Measurements from ENCODE around the gene AHCY.
"Not testable (repeated sequence)": the region's sequence is repeated elsewhere in the genome, so short reads cannot be mapped to it uniquely, and the experiment has no call there.

Gene AHCY

DNA sequence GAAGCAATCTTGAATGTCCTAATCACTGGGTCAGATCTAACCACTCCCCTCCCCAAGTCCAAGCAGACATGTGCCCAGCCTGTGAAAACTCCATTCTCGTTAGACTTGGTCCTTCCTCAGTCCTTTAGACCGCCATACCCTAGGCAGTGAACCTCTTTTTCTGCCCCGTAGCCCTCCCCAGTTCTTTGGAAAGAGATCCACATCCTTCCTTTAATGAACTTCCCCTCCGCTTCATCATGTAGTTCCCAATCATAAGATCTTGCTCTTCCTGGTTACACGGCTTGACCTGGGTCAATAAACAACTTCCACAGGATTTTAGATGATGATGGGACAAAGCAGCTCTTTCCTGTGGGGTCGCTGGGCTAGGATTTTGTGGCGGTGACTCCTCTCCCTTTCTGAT, 9.6 kb downstream of the AHCY start:
- peak overlapping the region; percentile 9 to 74 for H3K27ac Mint-ChIP-seq
- ATAC-seq, result no peak
- no peak for DNase-seq
- H3K9me3 Mint-ChIP-seq, result no peaks in the 10 kb centered on the region
- H3K27me3 Mint-ChIP-seq, result no peaks in the 10 kb centered on the region
- H3K4me3 Mint-ChIP-seq, result no peak overlapping the region
- H3K4me1 Mint-ChIP-seq, result peaks cover 6% of the 10 kb centered on the region

DNA sequence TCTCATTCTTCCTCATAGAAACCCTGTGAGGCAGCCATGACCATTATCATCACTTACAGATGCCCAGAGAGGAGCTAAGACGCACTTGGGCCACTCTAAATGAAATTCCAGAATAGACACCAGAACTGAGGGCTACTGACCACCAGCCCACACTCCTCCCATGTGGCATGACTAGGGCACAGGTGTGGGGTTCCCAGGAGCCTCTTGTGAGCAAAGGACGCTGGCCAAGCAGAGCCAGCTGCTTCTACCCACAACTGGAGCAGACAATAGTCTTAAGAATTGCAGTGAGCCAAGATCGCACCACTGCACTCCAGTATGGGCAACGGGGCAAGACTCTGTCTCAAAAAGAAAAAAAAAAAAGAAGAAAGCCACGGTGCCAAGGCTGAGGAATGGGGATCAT, 10.0 kb downstream of the AHCY start:
- peaks cover 6% of the 10 kb centered on the region for H3K4me1 Mint-ChIP-seq
- ATAC-seq (no peak), DNase-seq (no peak)
- H3K27ac Mint-ChIP-seq, result peak overlapping the region in 1 of 2 donors; percentile 61
- H3K27me3 Mint-ChIP-seq, result no peaks in the 10 kb centered on the region
- H3K9me3 Mint-ChIP-seq, result no peaks in the 10 kb centered on the region
- no peak overlapping the region for H3K4me3 Mint-ChIP-seq

DNA sequence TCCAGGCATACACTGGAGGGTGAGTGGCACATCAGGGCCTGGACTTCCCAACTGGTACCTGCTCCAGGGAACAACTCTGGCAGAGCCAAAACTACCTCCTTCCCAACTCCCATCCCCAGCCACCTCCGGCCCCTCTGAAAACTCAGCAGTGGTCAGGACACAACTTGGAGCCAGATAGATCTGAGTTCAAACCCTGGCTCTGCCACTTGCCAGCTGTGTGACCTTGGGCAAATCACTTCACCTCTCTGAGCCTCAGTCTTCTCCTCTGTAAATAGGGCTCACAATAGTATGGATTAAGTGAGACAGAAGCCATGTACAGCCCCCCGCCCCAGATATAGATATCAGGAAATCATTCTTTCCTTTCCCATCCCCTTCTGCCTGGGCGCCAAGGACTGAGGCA, 10.7 kb downstream of the AHCY start:
- Mint-ChIP-seq H3K4me1 (peaks cover 2% of the 10 kb centered on the region), H3K27me3 (no peaks in the 10 kb centered on the region), H3K9me3 (no peaks in the 10 kb centered on the region), H3K27ac (no peak overlapping the region), H3K4me3 (no peak overlapping the region)
- no peak for DNase-seq
- no peak for ATAC-seq

DNA sequence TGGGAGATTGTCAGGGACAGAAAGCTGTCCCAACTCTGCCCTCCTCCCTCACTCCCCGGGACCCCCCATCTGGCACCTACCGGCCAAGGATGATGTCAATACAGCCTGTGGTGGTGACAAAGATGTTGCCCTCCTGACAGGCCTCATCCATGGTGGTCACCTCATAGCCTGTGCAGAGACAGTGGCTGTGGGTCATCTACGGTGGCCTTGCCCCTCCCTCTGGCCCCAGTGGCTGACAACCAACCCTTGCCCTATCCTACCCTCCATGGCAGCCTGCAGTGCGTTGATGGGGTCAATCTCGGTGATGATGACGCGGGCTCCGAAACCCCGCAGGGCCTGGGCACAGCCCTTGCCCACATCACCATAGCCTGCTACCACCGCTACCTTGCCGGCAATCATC, 12.7 kb downstream of the AHCY start:
- DNase-seq, result no peak
- H3K27me3 Mint-ChIP-seq, result no peaks in the 10 kb centered on the region
- H3K4me1 Mint-ChIP-seq, result no peaks in the 10 kb centered on the region
- no peak for ATAC-seq
- H3K27ac Mint-ChIP-seq, result no peak overlapping the region
- H3K4me3 Mint-ChIP-seq, result no peak overlapping the region
- no peaks in the 10 kb centered on the region for H3K9me3 Mint-ChIP-seq

DNA sequence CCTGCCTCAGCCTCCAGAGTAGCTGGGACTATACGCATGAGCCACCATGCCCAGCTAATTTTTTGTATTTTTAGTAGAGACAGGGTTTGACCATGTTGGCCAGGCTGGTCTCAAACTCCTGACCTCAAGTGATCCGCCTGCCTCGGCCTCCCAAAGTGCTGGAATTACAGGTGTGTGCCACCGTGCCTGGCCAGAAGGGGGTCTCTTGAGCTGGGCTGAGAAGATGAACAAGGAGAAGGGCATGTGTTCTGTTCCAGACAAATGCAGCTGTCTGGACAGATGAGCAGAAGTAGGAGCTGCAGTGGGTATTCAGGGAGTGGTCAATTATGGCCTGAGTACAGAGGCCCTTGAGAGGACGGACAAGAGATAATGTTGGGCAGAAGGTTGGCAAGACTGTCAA, 15.7 kb downstream of the AHCY start:
- H3K9me3 Mint-ChIP-seq, DNase-seq, H3K4me1 Mint-ChIP-seq, ATAC-seq, H3K27me3 Mint-ChIP-seq, H3K4me3 Mint-ChIP-seq: not testable (repeated sequence)
- H3K27ac Mint-ChIP-seq, result peak overlapping the region in 1 of 2 donors; percentile 1

DNA sequence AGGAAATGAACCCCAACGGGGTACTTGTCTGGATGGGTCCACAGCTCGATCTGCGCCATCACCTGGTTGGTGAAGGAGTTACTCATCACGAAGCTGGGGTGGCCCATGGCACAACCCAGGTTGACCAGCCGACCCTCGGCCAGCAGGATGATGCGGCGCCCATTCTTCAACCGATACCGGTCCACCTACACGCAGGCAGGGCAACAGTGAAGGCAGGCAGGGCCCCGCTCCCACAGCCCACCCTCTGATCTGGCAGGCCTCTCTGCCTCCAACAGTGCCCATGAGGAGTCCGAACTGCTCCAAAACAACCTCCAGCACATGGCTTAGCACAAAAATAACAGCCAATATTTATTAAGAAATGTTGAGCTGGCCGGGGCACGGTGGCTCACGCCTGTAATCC, 17.7 kb downstream of the AHCY start:
- no peaks in the 10 kb centered on the region for H3K27me3 Mint-ChIP-seq
- no peak for DNase-seq
- H3K9me3 Mint-ChIP-seq, result no peaks in the 10 kb centered on the region
- no peak for ATAC-seq
- no peak overlapping the region for H3K27ac Mint-ChIP-seq
- no peaks in the 10 kb centered on the region for H3K4me1 Mint-ChIP-seq
- H3K4me3 Mint-ChIP-seq, result no peak overlapping the region

DNA sequence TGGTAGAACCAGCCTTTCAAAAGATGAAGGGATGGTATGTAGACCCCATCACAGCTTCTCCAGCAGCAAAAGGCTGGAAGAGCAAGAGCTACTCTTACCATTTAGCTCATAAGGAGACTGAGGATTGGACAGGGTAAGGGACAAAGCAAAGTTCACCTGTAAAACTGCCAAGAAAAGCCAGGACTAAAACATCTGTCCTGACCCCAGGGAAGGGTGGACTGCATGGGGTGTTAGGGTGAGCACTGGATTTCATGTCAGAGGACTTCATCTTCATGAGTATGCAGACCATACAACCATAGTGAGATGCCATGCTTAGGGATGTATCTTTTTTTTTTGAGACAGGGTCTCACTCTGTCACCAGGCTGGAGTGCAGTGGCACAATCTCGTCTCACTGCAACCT, 19.3 kb downstream of the AHCY start:
- Mint-ChIP-seq H3K4me3 (no peak overlapping the region), H3K4me1 (no peaks in the 10 kb centered on the region), H3K9me3 (no peaks in the 10 kb centered on the region), H3K27me3 (no peaks in the 10 kb centered on the region), H3K27ac (no peak overlapping the region)
- ATAC-seq, result no peak
- no peak for DNase-seq

DNA sequence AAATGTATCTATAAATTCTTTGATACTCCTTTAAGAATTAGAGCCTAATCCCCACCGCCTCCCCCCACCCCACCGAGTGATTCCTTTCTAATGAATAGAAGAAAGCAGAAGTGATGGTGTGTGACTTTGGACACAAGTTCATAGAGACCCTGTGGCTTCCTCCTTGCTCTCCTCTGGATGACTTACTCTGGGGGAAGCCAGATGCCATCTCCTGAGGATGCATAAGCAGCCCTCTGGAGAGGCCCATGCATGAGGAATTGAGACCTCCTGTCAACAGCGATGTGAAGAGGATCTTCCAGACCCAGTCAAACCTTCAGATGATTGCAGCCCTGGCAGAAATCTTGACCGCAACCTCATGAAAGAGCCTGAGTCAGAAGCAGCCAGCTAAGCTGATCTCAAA, 21.1 kb downstream of the AHCY start:
- no peak for DNase-seq
- H3K4me1 Mint-ChIP-seq, result no peaks in the 10 kb centered on the region
- H3K4me3 Mint-ChIP-seq, result no peak overlapping the region

DNA sequence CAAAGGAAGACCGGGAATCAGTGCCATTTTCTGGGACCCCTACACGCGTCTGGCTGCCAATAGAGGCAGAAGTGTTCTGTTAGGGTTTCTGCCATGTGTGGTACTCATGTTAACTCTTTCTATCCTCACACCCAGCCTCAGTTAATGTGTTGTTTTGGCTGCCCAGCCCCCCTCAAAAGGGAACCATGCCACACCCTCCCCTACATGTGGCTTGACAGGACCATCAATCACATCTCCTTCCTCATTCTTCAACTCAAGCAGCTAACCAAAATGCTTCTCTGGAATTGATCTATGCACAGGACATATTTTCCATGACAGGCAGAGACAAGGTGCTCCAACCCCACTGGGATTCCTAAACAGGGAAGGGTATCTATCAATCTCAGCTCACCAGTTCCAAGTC, 22.0 kb downstream of the AHCY start:
- DNase-seq (no peak), ATAC-seq (no peak)
- Mint-ChIP-seq H3K9me3 (no peaks in the 10 kb centered on the region), H3K4me1 (no peaks in the 10 kb centered on the region), H3K27me3 (no peaks in the 10 kb centered on the region), H3K4me3 (no peak overlapping the region), H3K27ac (peak overlapping the region in 1 of 2 donors; percentile 4)

More for the DNA sequence above, 21.1 kb downstream of the AHCY start:
- Mint-ChIP-seq H3K9me3 (no peaks in the 10 kb centered on the region), H3K27me3 (no peaks in the 10 kb centered on the region), H3K27ac (no peak overlapping the region)
- ATAC-seq, result no peak

DNA sequence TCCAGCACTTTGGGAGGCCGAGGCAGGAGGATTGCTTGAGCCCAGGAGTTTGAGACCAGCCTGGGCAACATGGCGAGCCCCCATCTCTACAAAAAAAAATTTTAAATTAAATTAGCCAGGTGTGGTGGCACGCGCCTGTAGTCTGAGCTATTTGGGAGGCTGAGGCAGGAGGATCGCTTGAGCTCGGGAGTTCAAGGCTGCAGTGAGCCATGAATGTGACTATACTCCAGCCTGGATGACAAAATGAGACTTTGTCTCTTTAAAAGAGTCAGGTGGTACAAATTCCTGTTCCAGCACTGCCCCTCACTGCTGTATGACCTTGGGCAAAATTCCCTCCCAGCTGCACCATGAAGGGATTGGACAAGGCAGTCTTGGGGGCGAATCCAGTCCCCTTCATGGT, 28.5 kb downstream of the AHCY start:
- no peak for ATAC-seq
- H3K27me3 Mint-ChIP-seq, result no peaks in the 10 kb centered on the region
- DNase-seq, result no peak
- peaks cover 11% of the 10 kb centered on the region for H3K4me1 Mint-ChIP-seq
- no peak overlapping the region for H3K4me3 Mint-ChIP-seq
- H3K27ac Mint-ChIP-seq, result no peak overlapping the region
- no peaks in the 10 kb centered on the region for H3K9me3 Mint-ChIP-seq

DNA sequence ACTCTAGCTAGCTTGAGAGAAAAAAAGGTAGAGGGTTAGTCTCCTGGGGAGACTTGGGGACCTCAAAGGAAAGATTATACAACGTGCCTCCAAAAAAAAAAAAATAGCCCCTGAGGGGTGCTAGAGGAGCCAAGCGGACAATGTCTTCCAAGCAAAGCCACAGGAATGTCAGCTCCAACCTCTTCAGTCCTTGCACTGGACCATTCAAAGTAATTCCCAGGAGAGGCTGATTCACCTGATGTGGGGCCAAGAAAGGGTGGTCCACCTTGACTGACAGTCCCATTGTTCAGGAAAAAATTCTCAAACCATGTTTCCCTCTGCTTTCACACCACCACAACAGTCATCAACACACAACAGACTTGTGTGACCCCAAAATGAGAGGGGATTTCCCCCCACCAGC, 31.2 kb downstream of the AHCY start:
- Mint-ChIP-seq H3K4me1 (peaks cover 23% of the 10 kb centered on the region), H3K4me3 (no peak overlapping the region), H3K27ac (no peak overlapping the region), H3K9me3 (no peaks in the 10 kb centered on the region), H3K27me3 (peaks cover 15% of the 10 kb centered on the region)
- ATAC-seq (no peak), DNase-seq (no peak)

DNA sequence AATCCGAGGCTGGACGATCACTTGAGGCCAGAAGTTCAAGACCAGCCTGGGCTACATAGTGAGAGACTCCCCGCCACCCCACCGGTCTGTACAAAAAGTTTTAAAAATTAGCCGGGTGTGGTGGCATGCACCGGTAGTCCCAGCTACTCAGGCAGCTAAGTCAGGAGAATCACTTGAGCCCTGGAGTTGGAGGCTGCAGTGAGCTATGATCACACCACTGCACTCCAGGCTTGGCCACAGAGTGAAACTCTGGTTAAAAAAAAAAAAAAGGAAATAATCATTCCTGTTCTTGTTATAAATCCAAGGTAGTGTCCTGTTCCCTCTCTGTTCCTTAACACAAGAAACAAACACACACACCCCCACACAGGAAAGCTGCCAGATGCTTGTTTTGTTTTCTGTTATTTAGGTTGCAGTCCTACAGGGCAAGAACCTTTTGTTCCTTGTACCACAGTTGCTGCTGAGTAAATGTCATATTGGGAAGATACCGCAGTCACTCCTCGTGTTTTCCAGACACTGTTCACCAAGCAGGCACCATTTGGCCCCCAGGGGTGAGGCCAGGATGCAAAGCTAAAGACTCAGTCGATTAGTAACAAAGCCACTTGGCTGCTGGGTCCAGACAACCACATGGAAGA, 33.0 kb downstream of the AHCY start:
- H3K27ac Mint-ChIP-seq, result no peak overlapping the region
- peaks cover 15% of the 10 kb centered on the region for H3K27me3 Mint-ChIP-seq
- H3K4me1 Mint-ChIP-seq, result peaks cover 23% of the 10 kb centered on the region
- DNase-seq (no peak), ATAC-seq (no peak)
- no peaks in the 10 kb centered on the region for H3K9me3 Mint-ChIP-seq
- H3K4me3 Mint-ChIP-seq, result no peak overlapping the region

DNA sequence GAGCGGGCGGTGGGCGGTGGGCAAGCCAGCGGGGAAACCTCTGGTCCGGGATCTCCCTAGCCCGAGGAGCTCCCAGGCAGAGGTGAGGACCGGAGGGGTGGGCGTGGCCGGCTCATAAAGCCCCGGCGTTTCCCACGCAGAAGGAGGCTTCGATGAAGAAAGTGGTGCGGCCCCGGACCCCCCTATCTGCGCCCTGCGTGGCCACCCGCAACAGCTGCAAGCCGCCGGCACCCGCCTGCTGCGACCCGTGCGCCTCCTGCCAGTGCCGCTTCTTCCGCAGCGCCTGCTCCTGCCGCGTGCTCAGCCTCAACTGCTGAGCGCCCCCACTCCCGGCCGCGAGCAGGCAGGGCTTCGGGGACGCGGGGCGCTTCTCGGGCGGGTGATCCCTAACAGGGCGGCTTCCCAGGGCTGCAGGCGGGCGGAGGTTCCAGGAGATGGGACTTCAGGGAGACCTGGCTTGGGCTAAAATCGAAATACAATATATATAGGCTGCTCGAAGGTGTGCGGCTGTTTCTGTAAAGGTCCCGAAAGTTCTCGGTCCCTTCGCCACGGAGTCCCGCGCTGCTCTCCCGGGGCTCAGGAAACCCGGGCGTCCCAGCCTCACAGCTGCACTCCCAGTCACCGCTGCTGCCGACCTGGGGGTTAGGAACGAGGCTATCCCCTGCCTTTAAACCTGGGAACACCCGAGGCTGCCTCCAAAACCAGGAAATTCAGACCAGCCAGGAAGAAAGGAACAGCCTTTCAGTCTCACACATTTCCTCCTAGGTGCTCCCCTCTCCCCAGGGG, 34.1 kb downstream of the AHCY start:
- DNase-seq, result peak in 1 of 2 donors; percentile 25
- peak; percentile 65 for ATAC-seq
- H3K27ac Mint-ChIP-seq, result peak overlapping the region in 1 of 2 donors; percentile 67

DNA sequence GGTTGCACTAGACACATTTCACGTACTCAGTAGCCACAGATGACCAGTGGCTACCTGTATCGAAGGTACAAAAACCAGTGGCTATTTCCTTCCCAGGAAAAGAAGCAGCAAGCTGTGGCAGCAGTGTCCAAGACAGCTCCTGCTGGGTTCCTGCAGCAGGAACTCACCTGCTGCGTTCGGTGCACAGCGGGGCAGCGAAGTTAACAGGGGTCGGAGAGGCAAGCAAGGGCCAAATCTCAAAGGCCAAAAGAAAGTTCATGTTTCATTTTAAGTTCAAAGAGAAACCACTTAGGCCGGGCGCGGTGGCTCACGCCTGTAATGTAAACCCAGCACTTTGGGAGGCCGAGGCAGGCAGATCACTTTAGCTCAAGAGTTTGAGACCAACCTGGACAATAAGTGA, 35.0 kb downstream of the AHCY start:
- H3K9me3 Mint-ChIP-seq, result no peaks in the 10 kb centered on the region
- H3K4me1 Mint-ChIP-seq, result peaks cover 23% of the 10 kb centered on the region
- no peak overlapping the region for H3K4me3 Mint-ChIP-seq
- DNase-seq (no peak), ATAC-seq (no peak)
- peaks cover 15% of the 10 kb centered on the region for H3K27me3 Mint-ChIP-seq
- no peak overlapping the region for H3K27ac Mint-ChIP-seq

More for the DNA sequence above, 34.1 kb downstream of the AHCY start:
- Mint-ChIP-seq H3K9me3 (no peaks in the 10 kb centered on the region), H3K4me1 (peaks cover 23% of the 10 kb centered on the region), H3K4me3 (peak overlapping the region; percentile 42 to 73), H3K27me3 (peaks cover 15% of the 10 kb centered on the region)

DNA sequence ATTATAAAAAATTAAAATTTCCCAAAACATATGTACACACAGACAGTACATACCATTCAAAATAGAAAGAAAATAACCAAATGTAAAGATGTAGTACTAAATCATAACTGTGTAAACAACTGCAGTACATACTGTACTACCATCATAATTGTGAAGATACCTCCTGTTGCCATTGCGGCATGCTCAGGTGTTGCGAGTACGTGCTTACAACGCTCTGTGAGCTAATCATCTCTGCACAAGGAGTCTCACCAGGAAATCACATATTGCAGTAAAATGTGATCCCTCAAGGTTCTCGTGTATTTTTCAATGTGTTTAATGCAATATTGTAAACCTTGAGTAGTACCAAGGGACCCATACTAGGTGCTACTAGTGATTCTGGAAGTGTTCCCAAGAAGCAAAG, 39.0 kb downstream of the AHCY start:
- Mint-ChIP-seq H3K9me3 (no peaks in the 10 kb centered on the region), H3K4me1 (peaks cover 7% of the 10 kb centered on the region), H3K27ac (no peak overlapping the region)

DNA sequence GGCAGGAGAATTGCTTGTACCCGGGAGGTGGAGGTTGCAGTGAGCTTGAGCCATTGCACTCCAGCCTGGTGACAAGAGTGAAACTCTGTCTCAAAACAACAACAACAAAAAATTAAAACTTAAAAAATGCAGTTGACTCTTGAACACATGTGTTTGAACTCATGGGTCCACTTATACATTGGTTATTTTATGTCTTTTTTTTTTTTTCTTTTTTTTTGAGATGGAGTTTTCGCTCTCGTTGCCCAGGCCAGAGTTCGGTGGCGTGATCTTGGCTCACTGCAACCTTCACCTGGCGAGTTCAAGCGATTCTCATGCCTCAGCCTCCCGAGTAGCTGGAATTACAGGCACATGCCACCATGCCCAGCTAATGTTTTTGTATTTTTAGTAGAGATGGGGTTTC, 39.7 kb downstream of the AHCY start:
- ATAC-seq, H3K27ac Mint-ChIP-seq, H3K9me3 Mint-ChIP-seq, H3K4me1 Mint-ChIP-seq, H3K27me3 Mint-ChIP-seq, H3K4me3 Mint-ChIP-seq, DNase-seq: not testable (repeated sequence)

More for the DNA sequence above, 39.0 kb downstream of the AHCY start:
- H3K27me3 Mint-ChIP-seq, result peaks cover 10% of the 10 kb centered on the region
- ATAC-seq, result no peak
- no peak for DNase-seq
- H3K4me3 Mint-ChIP-seq, result no peak overlapping the region

All from stimulated activated naive CD8-positive, alpha-beta T cell treated with anti-CD3 and anti-CD28 coated beads, Interleukin-15, amount 100 ng/mL, for 72 hours (primary cell).